C4-2B (cell line): Measurements from ENCODE around the gene OR11A1.
"Not testable (repeated sequence)": the region's sequence is repeated elsewhere in the genome, so short reads cannot be mapped to it uniquely, and the experiment has no call there.

ENCODE experiments used
- H3K27ac ChIP-seq: fragments of 450-650 bp; 2 replicates; pipeline ENCODE4 v1.5.1; 2017
- ZFX ChIP-seq: fragments of 450-650 bp; IDR thresholded peaks from 2 replicates; pipeline ENCODE4 v1.6.1; 2017
- TF ChIP-seq, protein P1 (sequence below): fragments of 450-650 bp; conservative IDR thresholded peaks from 2 replicates; pipeline ENCODE4 v1.5.1; 2017; ENCODE audit warnings: mild to moderate bottlenecking

Gene OR11A1

DNA sequence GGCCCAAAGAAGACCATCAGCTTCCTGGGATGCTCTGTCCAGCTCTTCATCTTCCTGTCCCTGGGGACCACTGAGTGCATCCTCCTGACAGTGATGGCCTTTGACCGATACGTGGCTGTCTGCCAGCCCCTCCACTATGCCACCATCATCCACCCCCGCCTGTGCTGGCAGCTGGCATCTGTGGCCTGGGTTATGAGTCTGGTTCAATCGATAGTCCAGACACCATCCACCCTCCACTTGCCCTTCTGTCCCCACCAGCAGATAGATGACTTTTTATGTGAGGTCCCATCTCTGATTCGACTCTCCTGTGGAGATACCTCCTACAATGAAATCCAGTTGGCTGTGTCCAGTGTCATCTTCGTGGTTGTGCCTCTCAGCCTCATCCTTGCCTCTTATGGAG, 5.2 kb upstream of the OR11A1 start:
- H3K27ac ChIP-seq: no peak overlapping the region
- TF ChIP-seq, protein P1, sequence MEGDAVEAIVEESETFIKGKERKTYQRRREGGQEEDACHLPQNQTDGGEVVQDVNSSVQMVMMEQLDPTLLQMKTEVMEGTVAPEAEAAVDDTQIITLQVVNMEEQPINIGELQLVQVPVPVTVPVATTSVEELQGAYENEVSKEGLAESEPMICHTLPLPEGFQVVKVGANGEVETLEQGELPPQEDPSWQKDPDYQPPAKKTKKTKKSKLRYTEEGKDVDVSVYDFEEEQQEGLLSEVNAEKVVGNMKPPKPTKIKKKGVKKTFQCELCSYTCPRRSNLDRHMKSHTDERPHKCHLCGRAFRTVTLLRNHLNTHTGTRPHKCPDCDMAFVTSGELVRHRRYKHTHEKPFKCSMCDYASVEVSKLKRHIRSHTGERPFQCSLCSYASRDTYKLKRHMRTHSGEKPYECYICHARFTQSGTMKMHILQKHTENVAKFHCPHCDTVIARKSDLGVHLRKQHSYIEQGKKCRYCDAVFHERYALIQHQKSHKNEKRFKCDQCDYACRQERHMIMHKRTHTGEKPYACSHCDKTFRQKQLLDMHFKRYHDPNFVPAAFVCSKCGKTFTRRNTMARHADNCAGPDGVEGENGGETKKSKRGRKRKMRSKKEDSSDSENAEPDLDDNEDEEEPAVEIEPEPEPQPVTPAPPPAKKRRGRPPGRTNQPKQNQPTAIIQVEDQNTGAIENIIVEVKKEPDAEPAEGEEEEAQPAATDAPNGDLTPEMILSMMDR: no peak
- TF ChIP-seq ZFX: no peak

DNA sequence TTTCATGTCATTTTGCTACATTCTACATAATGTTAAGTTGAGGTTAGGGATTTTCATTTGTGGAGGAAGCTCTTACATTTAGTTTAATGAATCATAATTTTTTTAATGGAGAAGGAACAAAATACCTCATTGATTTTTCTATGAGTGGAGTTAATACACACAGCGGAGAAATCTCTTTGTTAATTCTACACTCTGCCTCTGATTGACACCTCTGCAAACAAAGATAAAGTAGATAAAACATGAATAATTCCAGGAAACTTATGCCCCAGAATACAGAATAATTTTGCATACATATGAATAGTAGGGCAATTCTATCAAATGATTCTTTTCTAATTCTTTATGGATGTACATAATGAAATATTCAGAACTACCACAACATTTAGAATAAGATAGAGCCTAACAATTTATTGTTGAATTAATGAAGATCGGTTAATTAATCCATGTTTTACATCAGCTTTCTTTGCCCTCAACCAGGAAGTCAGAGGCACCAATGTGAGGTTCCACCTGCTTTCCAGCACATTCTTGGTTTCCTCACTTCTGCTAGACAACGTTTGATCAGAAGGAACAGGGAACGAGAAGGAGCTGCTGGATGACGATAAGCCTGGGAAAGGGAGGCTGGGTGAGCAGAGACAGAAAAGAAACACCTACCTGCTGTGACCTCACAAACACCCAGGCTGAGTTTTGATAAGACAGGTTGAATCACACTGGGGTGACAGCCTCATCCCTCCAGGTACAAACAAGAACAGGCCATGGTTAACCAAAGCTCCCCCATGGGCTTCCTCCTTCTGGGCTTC, 4.3 kb upstream of the OR11A1 start:
- no peak for TF ChIP-seq ZFX
- TF ChIP-seq, protein P1: no peak

DNA sequence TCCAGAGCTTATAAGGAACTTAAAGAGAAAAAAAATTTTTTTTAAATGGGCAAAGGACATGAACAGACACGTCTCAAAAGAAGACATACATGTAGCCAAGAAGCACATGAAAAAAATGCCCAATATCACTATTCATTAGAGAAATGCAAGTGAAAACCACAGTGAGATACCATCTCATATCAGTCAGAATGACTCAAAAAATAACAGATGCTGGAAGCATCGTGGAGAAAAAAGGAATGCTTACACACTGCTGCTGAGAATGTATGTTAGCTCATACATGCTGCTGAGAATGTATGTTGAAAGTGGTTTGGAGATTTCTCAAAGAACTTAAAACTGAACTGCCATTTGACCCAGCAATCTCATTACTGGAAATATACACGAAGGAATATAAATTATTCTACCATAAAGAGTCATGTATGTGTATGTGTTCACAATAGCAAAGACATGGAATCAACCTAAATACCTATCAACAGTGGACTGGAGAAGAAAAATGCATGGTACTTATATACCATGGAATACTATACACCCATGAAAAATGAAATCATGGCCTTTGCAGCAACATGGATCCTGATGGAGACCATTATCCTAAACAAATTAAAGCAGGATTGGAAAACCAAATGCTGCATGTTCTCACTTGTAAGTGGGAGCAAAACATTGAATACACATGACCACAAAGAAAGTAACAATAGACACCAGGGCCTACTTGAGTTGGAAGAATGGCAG, 5.2 kb downstream of the OR11A1 start:
- H3K27ac ChIP-seq: no peak overlapping the region
- TF ChIP-seq, protein P1: no peak
- TF ChIP-seq ZFX: no peak

More for the DNA sequence above, 4.3 kb upstream of the OR11A1 start:
- H3K27ac ChIP-seq: no peak overlapping the region

DNA sequence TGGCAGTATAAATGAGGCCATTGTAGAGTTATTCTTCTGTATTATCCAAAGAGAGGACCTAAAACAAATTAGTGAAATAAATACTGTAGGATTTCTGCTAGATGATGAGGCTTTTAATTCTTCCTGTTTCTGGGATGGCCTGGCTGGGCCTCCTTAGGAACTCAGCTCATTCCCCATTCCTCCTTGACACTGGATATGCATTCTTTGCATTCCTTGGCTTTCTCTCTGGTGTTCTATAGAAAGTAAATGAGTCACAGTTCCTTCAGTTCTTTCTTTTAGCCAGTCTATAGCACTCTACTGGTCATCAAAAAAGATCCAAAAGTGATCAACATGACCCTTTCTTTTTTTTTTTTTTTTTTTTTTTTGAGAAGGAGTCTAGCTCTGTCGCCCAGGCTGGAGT, 9.2 kb downstream of the OR11A1 start:
- H3K27ac ChIP-seq: no peak overlapping the region
- no peak for TF ChIP-seq ZFX
- TF ChIP-seq, protein P1: no peak

- H3K27ac ChIP-seq: not testable (repeated sequence)
These were observed 12.8 kb downstream of the OR11A1 start for GRCh38 chr6:29444031-29444430.

GRCh38 chr6:29442719-29443118, 14.2 kb downstream of the OR11A1 start:
- TF ChIP-seq ZFX: no peak
- TF ChIP-seq, protein P1: no peak
- H3K27ac ChIP-seq: no peak overlapping the region

DNA sequence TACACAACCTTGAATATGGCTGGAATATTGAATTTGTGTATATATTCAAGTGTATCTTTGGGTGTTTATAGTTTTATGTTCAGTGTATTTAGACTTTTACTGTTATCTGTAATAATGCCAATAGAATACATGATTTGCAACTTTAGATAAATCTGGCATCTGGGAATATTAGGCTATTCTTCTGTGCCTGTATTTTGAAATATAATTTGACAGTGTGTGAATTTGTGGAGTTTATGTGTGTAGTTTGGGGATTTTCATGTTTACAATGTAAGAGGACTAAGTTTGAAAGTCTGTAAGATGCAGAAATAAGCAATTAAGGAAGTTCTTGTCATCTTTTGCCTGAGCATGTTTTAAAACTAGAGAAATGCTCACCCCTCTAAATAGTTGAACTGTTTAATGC, 17.9 kb downstream of the OR11A1 start, which contains the start of gene OR10C1:
Gene OR10C1, plus strand, starts transcription at position 301 of the 400 bp plus-strand sequence. CDS start 710 bp downstream, outside the sequence.
- H3K27ac ChIP-seq: no peak within 1 kb of the TSS
- no peak for TF ChIP-seq ZFX
- TF ChIP-seq, protein P1: no peak
